Activated naive CD8-positive, alpha-beta T cell treated with anti-CD3 and anti-CD28 coated beads, Interleukin-2, amount 10 ng/mL, durations not matched to agents 7 days and 5 days (primary cell): ENCODE data around the gene OR10G8. TPM values are rescaled to one million over a fixed set of nuclear protein-coding genes. Genes with fewer than 3 reads are reported as not detected.
"Not testable (repeated sequence)": the region's sequence is repeated elsewhere in the genome, so short reads cannot be mapped to it uniquely, and the experiment has no call there.

Source experiments
- ATAC-seq: fragments of 150-1000 bp; cut with Tn5 transposase; one replicate; pipeline ENCODE4 v1.10.0; 2021; ENCODE audit warnings: low read depth, moderate library complexity
- POLR2A ChIA-PET: fragments of 350-600 bp; sonication (Branson Sonifier 250); formaldehyde crosslinking; loops from one replicate; lab custom pipeline; 2021; ENCODE audit warnings: antibody characterized with exemption; lab: Charles Lee
- DNase-seq: peaks from one replicate; pipeline ENCODE4 v3.0.0; 2021
- H3K27ac Mint-ChIP-seq: one replicate; pipeline ENCODE4 v1.8.0; 2022; ENCODE audit warnings: mild to moderate bottlenecking, mixed read lengths
- H3K27me3 Mint-ChIP-seq: one replicate; pipeline ENCODE4 v1.8.0; 2022; ENCODE audit warnings: mild to moderate bottlenecking, moderate library complexity, mixed read lengths
- H3K36me3 Mint-ChIP-seq: one replicate; pipeline ENCODE4 v1.8.0; 2021; ENCODE audit warnings: mild to moderate bottlenecking, mixed read lengths
- H3K4me1 Mint-ChIP-seq: one replicate; pipeline ENCODE4 v1.8.0; 2021; ENCODE audit warnings: mixed read lengths
- H3K4me3 Mint-ChIP-seq: one replicate; pipeline ENCODE4 v1.8.0; 2022; ENCODE audit warnings: mild to moderate bottlenecking, moderate library complexity, mixed read lengths
- H3K9me3 Mint-ChIP-seq: one replicate; pipeline ENCODE4 v1.8.0; 2021; ENCODE audit warnings: mixed read lengths
- total RNA-seq, 2 experiments: library from RNA; stranded (reverse); gene quantifications; one replicate each; pipeline ENCODE4 v1.2.3, GENCODE V29; 2021

Gene OR10G8, protein sequence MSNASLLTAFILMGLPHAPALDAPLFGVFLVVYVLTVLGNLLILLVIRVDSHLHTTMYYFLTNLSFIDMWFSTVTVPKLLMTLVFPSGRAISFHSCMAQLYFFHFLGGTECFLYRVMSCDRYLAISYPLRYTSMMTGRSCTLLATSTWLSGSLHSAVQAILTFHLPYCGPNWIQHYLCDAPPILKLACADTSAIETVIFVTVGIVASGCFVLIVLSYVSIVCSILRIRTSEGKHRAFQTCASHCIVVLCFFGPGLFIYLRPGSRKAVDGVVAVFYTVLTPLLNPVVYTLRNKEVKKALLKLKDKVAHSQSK
- total RNA-seq: not detected

DNA sequence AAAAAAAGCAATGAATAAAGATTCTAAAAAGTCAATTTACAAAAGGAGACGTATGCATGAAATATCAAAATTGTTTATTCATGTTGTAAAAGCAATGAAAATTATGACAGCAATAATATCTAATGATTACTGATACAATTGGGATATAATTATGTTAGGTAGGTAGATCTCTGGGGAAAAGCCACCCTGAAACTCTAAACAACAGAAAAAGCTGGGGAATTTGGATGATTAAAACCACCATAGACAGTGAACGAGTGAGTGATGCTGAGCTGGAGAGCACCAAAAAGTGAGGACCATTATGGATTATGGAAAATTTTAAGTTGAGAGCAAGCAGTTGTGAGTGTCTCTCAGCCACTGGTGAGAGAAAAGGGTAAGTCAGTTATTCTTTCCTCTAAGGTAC lies at the start of gene OR10G8:
Gene OR10G8, plus strand, starts transcription at position 301 of the 400 bp plus-strand sequence. CDS start 2,825 bp downstream, outside the sequence.
- Mint-ChIP-seq H3K27ac (no peak within 1 kb of the TSS), H3K27me3 (no peaks in the 10 kb centered on the region), H3K36me3 (no peaks in the 10 kb centered on the region), H3K4me1 (no peaks in the 10 kb centered on the region), H3K4me3 (no peak within 1 kb of the TSS), H3K9me3 (no peaks in the 10 kb centered on the region)
- no peak for DNase-seq
- POLR2A ChIA-PET: no interaction called here
- ATAC-seq: no peak

DNA sequence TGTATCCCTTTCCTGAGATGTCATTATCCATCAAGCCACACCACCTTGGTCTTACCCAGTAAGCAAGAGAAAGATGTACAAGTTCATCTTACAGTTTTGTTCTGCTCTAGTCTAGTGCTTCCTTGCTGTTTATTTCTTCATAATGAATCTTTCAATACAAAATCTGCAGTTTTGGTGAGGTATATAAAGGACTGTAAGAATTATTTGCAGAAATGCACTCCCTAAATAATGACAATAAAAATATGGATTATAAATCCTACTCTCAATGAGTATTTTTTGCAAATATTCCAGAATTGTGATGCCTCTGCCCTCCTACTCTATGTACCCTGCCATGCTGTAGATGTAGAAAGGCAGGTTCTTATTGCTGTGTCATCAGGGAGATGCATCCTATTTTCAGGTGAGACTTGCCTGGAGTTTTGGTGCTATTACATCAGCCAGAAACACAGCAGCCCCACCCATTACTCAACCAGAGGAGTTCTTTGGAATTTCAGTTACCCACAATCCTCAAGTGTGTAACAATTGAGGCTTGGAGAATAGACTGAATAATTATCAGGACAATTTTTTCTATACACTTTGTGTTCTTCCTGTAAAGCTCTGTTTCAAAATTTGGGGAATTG lies 48.8 kb upstream of the OR10G8 start, which contains the start of gene OR10S1:
Gene OR10S1, minus strand, starts transcription at position 51 of the 617 bp plus-strand sequence. CDS start 117 bp downstream, outside the sequence.
- H3K27ac Mint-ChIP-seq: no peak within 1 kb of the TSS
- no peak within 1 kb of the TSS for H3K4me3 Mint-ChIP-seq
- H3K9me3 Mint-ChIP-seq: peaks cover 1% of the 10 kb centered on the region
- DNase-seq: no peak
- no peaks in the 10 kb centered on the region for H3K36me3 Mint-ChIP-seq
- H3K4me1 Mint-ChIP-seq: no peaks in the 10 kb centered on the region
- POLR2A ChIA-PET: no interaction called here
- no peak for ATAC-seq
- H3K27me3 Mint-ChIP-seq: peaks cover 4% of the 10 kb centered on the region

DNA sequence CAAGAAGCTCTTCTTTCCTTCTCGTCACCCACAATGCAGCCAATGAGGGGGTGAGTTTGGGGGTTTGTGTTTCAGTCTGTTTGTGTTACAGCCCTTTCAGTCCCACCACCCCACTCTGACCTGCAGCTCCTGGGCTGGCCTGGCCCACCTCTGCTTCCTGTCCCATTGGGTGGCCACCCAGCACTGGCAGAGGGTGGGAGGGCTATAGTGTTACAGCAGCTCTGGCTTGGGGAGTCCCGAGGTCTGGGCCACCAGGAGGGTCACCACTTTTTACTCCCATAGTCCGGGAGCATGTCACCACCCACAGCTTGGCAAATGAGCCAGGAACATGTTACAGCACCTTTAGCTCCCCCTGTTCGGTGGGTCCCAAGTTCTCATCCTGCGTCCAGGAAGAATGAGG lies 47.3 kb upstream of the OR10G8 start:
- no peaks in the 10 kb centered on the region for H3K36me3 Mint-ChIP-seq
- POLR2A ChIA-PET: no interaction called here
- ATAC-seq (no peak), DNase-seq (no peak)
- no peak overlapping the region for H3K4me3 Mint-ChIP-seq
- H3K4me1 Mint-ChIP-seq: no peaks in the 10 kb centered on the region
- peaks cover 7% of the 10 kb centered on the region for H3K9me3 Mint-ChIP-seq
- no peak overlapping the region for H3K27ac Mint-ChIP-seq
- peaks cover 4% of the 10 kb centered on the region for H3K27me3 Mint-ChIP-seq

DNA sequence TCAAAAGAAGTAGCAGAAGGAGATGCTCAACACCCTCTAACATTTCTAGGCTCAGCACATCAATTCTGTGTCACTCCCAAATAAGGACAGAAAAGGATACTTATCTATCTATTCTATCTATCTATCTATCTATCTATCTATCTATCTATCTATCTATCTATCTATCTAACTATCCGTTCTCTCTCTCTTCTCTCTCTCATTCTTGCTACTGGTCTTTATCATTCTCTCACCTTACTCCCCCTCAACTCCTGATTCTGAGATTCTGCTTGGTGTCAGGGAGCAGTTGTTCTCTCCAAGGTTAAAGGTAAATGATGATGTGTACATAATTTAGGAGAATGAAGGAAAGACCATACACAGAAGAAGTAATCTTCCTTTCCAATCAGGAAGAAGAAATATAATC lies 31.5 kb upstream of the OR10G8 start, which contains the start of gene OR10G6:
Gene OR10G6, minus strand, starts transcription at position 43 of the 400 bp plus-strand sequence. Its CDS starts 0 bp downstream, at position 43.
- Mint-ChIP-seq H3K27me3 (no peaks in the 10 kb centered on the region), H3K4me3 (no peak within 1 kb of the TSS), H3K36me3 (no peaks in the 10 kb centered on the region), H3K9me3 (peaks cover 2% of the 10 kb centered on the region), H3K27ac (no peak within 1 kb of the TSS), H3K4me1 (no peaks in the 10 kb centered on the region)
- DNase-seq (no peak), ATAC-seq (no peak)
- POLR2A ChIA-PET: no interaction called here

DNA sequence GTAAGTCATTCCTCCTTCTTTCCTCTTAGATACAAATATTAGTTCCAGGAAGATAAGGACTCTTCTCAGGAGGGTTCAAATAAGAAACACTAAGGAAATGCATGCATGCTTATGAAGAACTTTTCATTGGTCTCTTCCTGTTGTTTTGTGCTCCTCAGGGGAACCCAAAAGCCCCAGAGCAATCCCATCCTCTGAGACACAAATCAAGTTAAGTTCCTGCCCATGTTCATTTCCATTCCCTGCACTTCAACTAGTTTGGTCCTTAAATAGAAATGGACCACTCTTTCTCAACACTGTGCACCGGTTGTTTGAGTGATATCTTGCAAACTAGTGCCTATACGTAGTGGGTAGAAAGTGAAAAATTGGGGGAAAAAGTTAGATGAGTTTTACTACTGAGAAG lies 13.9 kb upstream of the OR10G8 start, which contains the start of gene OR10G4:
Gene OR10G4, plus strand, starts transcription at position 301 of the 400 bp plus-strand sequence. CDS start 2,578 bp downstream, outside the sequence.
- POLR2A ChIA-PET: no interaction called here

DNA sequence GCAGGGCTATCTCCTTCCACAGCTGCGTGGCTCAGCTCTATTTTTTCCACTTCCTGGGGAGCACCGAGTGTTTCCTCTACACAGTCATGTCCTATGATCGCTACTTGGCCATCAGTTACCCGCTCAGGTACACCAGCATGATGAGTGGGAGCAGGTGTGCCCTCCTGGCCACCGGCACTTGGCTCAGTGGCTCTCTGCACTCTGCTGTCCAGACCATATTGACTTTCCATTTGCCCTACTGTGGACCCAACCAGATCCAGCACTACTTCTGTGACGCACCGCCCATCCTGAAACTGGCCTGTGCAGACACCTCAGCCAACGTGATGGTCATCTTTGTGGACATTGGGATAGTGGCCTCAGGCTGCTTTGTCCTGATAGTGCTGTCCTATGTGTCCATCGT lies 10.8 kb upstream of the OR10G8 start:
- ATAC-seq, POLR2A ChIA-PET, H3K4me1 Mint-ChIP-seq, H3K4me3 Mint-ChIP-seq, H3K9me3 Mint-ChIP-seq, H3K27me3 Mint-ChIP-seq, H3K36me3 Mint-ChIP-seq, H3K27ac Mint-ChIP-seq, DNase-seq: not testable (repeated sequence)

More for the DNA sequence above, 13.9 kb upstream of the OR10G8 start, which contains the start of gene OR10G4:
- Mint-ChIP-seq H3K27me3 (no peaks in the 10 kb centered on the region), H3K27ac (no peak within 1 kb of the TSS), H3K36me3 (no peaks in the 10 kb centered on the region), H3K4me3 (no peak within 1 kb of the TSS), H3K9me3 (no peaks in the 10 kb centered on the region), H3K4me1 (no peaks in the 10 kb centered on the region)
- no peak for ATAC-seq
- no peak for DNase-seq

DNA sequence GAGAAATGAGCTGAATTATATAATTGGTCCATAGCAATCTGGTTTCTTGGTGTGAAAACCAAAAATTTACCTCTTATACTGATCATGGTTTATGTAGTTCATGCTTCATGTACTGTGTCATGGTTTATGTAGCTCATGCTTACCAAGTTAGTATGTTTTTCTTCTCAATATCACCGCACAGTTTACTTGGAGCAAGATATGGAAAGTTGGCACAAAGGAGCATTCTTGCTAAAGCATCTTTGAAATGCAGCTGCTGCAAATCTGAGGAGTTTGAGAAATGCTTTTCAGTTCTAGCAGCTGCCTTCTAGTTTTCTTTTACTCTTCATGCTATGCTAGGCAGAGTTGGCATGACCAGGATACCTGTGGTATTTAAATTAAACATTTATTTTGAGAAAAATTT lies 10.1 kb downstream of the OR10G8 start:
- Mint-ChIP-seq H3K4me3 (no peak overlapping the region), H3K27me3 (no peaks in the 10 kb centered on the region), H3K27ac (no peak overlapping the region), H3K9me3 (no peaks in the 10 kb centered on the region), H3K36me3 (no peaks in the 10 kb centered on the region), H3K4me1 (no peaks in the 10 kb centered on the region)
- POLR2A ChIA-PET: no interaction called here
- no peak for DNase-seq
- no peak for ATAC-seq

DNA sequence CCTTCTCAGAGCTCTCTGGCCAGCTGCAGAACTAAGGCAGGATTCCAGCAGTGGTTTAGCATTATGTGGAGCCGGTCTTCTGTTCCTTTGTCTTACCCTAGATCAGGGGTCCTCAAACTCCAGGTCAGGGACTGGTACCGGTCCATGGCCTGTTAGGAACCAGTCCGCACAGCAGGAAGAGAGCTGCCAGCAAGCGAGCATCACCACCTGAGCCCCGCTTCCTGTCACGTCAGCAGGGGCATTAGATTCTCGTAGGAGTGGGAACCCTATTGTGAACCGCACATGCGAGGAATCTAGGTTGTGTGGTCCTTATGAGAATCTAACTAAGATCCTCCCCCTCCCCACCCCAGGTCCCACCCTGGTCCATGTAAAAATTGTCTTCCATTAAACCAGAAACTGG lies 13.0 kb downstream of the OR10G8 start:
- DNase-seq (no peak), ATAC-seq (no peak)
- Mint-ChIP-seq H3K4me3 (no peak overlapping the region), H3K36me3 (no peaks in the 10 kb centered on the region), H3K4me1 (no peaks in the 10 kb centered on the region), H3K27me3 (no peaks in the 10 kb centered on the region), H3K27ac (no peak overlapping the region), H3K9me3 (no peaks in the 10 kb centered on the region)
- POLR2A ChIA-PET: no interaction called here

DNA sequence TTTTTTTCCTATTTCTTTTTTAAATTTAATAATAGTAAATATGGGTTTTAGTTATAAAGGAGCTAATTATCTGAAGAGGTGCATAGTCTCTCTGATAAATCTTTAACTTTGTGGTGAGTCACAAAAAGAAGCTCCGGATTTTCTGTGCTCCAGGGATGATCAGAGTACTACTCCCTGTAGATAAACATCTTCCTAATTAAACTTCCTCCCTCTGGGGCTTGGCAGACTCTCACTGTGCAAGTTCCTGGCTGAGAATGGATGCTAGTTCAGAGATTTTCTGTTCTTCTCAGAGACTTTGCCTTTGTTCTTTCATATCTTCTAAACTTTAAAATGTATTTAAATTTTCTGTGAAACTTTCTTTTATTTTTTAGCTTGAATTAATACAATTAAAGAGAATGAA lies 14.7 kb downstream of the OR10G8 start, which contains the start of gene OR10G7:
Gene OR10G7, minus strand, starts transcription at position 72 of the 400 bp plus-strand sequence. CDS start 2,324 bp downstream, outside the sequence.
- no peaks in the 10 kb centered on the region for H3K4me1 Mint-ChIP-seq
- H3K4me3 Mint-ChIP-seq: no peak within 1 kb of the TSS
- H3K36me3 Mint-ChIP-seq: no peaks in the 10 kb centered on the region
- no peak for ATAC-seq
- POLR2A ChIA-PET: no interaction called here
- H3K9me3 Mint-ChIP-seq: no peaks in the 10 kb centered on the region
- no peak within 1 kb of the TSS for H3K27ac Mint-ChIP-seq
- H3K27me3 Mint-ChIP-seq: no peaks in the 10 kb centered on the region
- no peak for DNase-seq

DNA sequence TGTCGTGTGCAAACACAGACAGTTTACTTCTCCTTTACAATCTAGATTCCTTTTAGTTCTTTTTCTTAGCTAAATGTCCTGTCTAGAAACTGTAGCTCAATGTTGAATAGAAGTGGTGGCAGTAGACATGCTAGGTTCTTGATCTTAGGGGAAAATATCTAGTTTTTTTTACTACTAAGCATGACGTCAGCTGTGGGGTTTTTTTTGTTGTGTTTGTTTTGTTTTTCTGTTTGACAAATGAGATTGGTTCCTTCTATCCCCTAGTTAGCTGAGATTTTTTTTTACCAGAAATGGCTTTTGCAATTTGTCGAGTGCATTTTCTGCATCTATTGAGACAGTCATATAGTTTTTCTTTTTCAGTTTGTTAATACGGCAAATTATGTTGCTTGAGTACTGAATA lies 16.8 kb downstream of the OR10G8 start:
- POLR2A ChIA-PET: no interaction called here
- Mint-ChIP-seq H3K36me3 (no peaks in the 10 kb centered on the region), H3K4me3 (no peak overlapping the region), H3K27ac (no peak overlapping the region), H3K9me3 (no peaks in the 10 kb centered on the region), H3K27me3 (no peaks in the 10 kb centered on the region), H3K4me1 (no peaks in the 10 kb centered on the region)
- ATAC-seq (no peak), DNase-seq (no peak)

DNA sequence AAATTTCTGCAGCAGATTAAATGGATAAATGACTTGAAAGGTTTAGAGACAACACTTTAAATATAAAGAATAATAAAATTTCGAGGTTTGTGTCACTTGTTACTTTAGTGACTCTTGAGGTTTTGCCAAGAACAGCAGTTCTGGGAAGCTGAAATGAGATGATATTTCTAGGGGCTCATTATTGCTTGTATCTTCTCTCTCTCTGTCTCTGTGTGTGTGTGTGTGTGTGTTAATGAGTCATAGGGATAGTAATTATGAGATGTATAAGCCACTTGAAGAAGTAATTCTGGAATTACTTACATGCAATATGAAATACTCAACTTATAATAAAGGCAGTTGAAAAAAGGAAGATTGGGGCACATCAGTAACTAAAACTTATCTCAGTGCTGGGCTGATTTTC lies 24.1 kb downstream of the OR10G8 start:
- Mint-ChIP-seq H3K9me3 (no peaks in the 10 kb centered on the region), H3K27ac (no peak overlapping the region), H3K36me3 (no peaks in the 10 kb centered on the region), H3K4me3 (no peak overlapping the region), H3K4me1 (peaks cover 2% of the 10 kb centered on the region), H3K27me3 (peaks cover 4% of the 10 kb centered on the region)
- POLR2A ChIA-PET: no interaction called here
- DNase-seq (no peak), ATAC-seq (no peak)

DNA sequence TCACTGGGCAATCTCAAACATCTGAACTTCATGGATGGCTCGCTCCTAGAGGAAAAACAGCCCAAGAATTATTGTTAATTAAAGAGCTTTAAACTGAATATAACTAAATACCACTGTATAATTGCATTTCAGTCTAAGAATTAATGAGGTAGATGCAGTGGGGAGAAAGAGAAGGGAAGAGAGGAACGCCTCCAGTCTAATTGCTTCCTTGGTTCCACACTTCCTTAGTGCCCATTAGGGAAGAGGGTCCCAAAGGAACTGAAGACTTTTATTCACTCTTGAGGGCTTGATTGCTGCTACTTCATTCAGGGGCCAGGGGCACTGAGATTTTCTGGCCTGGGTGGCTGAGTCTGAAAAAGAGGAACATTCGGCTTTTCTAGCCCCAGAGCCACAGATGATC lies 26.4 kb downstream of the OR10G8 start:
- peaks cover 4% of the 10 kb centered on the region for H3K27me3 Mint-ChIP-seq
- H3K9me3 Mint-ChIP-seq: no peaks in the 10 kb centered on the region
- no peak for DNase-seq
- H3K36me3 Mint-ChIP-seq: no peaks in the 10 kb centered on the region
- peaks cover 2% of the 10 kb centered on the region for H3K4me1 Mint-ChIP-seq
- H3K27ac Mint-ChIP-seq: no peak overlapping the region
- no peak for ATAC-seq
- no peak overlapping the region for H3K4me3 Mint-ChIP-seq
- POLR2A ChIA-PET: no interaction called here

DNA sequence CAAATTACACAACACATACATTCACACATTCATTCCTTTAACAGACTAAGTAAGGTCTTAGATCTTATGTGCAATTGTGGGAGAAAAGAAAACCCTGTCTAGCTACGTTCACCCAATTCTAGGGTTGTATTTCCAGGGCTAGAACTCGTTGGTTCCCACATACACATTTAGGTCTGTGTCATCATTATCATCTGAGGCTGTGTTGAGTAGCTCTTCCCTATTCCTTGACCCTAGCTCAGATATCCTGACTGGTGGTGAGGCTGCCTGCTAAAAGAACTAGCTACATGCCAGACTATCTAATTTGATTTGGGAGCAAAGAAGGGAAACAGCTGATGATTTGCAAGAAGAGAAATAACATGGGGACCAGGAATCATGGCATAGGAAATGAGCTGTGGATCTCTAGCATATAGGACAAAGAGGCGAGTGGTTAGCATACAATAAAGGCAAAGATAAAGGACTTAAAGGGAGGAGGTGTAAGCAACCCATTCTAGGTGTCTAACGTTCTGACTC lies 42.1 kb downstream of the OR10G8 start:
- Mint-ChIP-seq H3K9me3 (no peaks in the 10 kb centered on the region), H3K36me3 (no peaks in the 10 kb centered on the region), H3K4me1 (peaks cover 10% of the 10 kb centered on the region), H3K27me3 (peaks cover 28% of the 10 kb centered on the region), H3K27ac (no peak overlapping the region), H3K4me3 (no peak overlapping the region)
- ATAC-seq: no peak
- POLR2A ChIA-PET: no interaction called here
- no peak for DNase-seq
